Measurements from ENCODE around the gene DEAF1.

The DEAF1 gene

GRCh38 chr11:623999-624704 is 70.9 kb downstream of the DEAF1 start:
- no peak for DNase-seq (ENCODE audit: low spot score)

GRCh38 chr11:623349-623869 is 71.6 kb downstream of the DEAF1 start:
- no peak for DNase-seq (ENCODE audit: low spot score)

- no peak for DNase-seq (ENCODE audit: low spot score)
These were observed 73.2 kb downstream of the DEAF1 start for GRCh38 chr11:621838-622237.

- DNase-seq (ENCODE audit: low spot score): no peak
These were observed 73.8 kb downstream of the DEAF1 start for GRCh38 chr11:620935-621814.

GRCh38 chr11:620201-620600 is 74.8 kb downstream of the DEAF1 start:
- no peak for DNase-seq (ENCODE audit: low spot score)

- DNase-seq (ENCODE audit: low spot score): no peak
These were observed 75.4 kb downstream of the DEAF1 start for GRCh38 chr11:619628-620050.

GRCh38 chr11:618856-619627 is 76.0 kb downstream of the DEAF1 start:
- DNase-seq (ENCODE audit: low spot score): no peak

GRCh38 chr11:617912-618682 is 76.9 kb downstream of the DEAF1 start:
- no peak for DNase-seq (ENCODE audit: low spot score)

GRCh38 chr11:617199-617911 is 77.7 kb downstream of the DEAF1 start:
- DNase-seq (ENCODE audit: low spot score): no peak

GRCh38 chr11:616320-617198 is 78.5 kb downstream of the DEAF1 start:
- DNase-seq (ENCODE audit: low spot score): peak; percentile 62

- DNase-seq (ENCODE audit: low spot score): peak; percentile 95
These were observed 79.3 kb downstream of the DEAF1 start, which contains the start of gene IRF7 for GRCh38 chr11:615504-616319. IRF7 (minus strand) TSS chr11:615950; CDS start chr11:615364, 586 bp downstream.

GRCh38 chr11:614623-615503 is 80.2 kb downstream of the DEAF1 start:
- peak; percentile 67 for DNase-seq (ENCODE audit: low spot score)

GRCh38 chr11:614021-614622 is 80.9 kb downstream of the DEAF1 start:
- DNase-seq (ENCODE audit: low spot score): peak; percentile 63

GRCh38 chr11:613369-613968 is 81.6 kb downstream of the DEAF1 start:
- DNase-seq (ENCODE audit: low spot score): peak; percentile 69

GRCh38 chr11:612961-613300 is 82.1 kb downstream of the DEAF1 start:
- no peak for DNase-seq (ENCODE audit: low spot score)

- peak; percentile 70 for DNase-seq (ENCODE audit: low spot score)
These were observed 82.6 kb downstream of the DEAF1 start for GRCh38 chr11:612201-612960.
